Neural cell (in vitro differentiated cells): ENCODE data around the gene BICD1. TPM values are rescaled to one million over a fixed set of nuclear protein-coding genes. Genes with fewer than 3 reads are reported as not detected.
A peak's percentile ranks its signal among the peaks of the same experiment; 100 is the strongest.

Experiments
- H2AFZ ChIP-seq: fragments of 200-600, 300-800 bp; sonication (generic), shearing (Covaris generic); 2 replicates; pipeline ENCODE4 v1.6.0; 2014; ENCODE audit warnings: low read depth, mild to moderate bottlenecking, antibody characterized with exemption, low read length, moderate library complexity
- H3F3A ChIP-seq: fragments of 200-600 bp; shearing (Covaris generic); 2 replicates; pipeline ENCODE4 v1.6.1; 2016; ENCODE audit warnings: mild to moderate bottlenecking, moderate library complexity, mixed read lengths, antibody characterized with exemption, low read length; ENCODE audit not compliant: insufficient read depth, poor library complexity, severe bottlenecking
- H3K27ac ChIP-seq: fragments of 200-600, 300-800 bp; sonication (generic), shearing (Covaris generic); 2 replicates; pipeline ENCODE4 v1.5.1; 2014; ENCODE audit warnings: mild to moderate bottlenecking, low read length, moderate library complexity
- H3K27me3 ChIP-seq: fragments of 300-800, 200-600 bp; sonication (generic), shearing (Covaris generic); 2 replicates; pipeline ENCODE4 v1.6.0; 2014; ENCODE audit warnings: mild to moderate bottlenecking, low read depth, low read length, moderate library complexity; ENCODE audit not compliant: insufficient read depth
- H3K36me3 ChIP-seq: fragments of 300-800, 200-600 bp; sonication (generic), shearing (Covaris generic); 2 replicates; pipeline ENCODE4 v1.5.1; 2014; ENCODE audit warnings: mild to moderate bottlenecking, antibody characterized with exemption, low read length, moderate library complexity; ENCODE audit not compliant: insufficient read depth
- H3K4me2 ChIP-seq: fragments of 300-800, 200-600 bp; sonication (generic), shearing (Covaris generic); 2 replicates; pipeline ENCODE4 v1.6.0; 2014; ENCODE audit warnings: mild to moderate bottlenecking, low read length
- H3K4me3 ChIP-seq: fragments of 300-800, 200-600 bp; sonication (generic), shearing (Covaris generic); 2 replicates; pipeline ENCODE4 v1.5.1; 2014; ENCODE audit warnings: mild to moderate bottlenecking, low read length, moderate library complexity
- H3K79me2 ChIP-seq: fragments of 200-600 bp; shearing (Covaris generic); replicated peaks from 2 replicates; pipeline ENCODE4 v1.6.0; 2014; ENCODE audit warnings: mild to moderate bottlenecking, low read length, moderate library complexity; ENCODE audit not compliant: insufficient read depth
- H3K9ac ChIP-seq: fragments of 300-800, 200-600 bp; sonication (generic), shearing (Covaris generic); 2 replicates; pipeline ENCODE4 v1.6.1; 2016; ENCODE audit warnings: mild to moderate bottlenecking, low read length, mixed read lengths
- H3K9me2 ChIP-seq: fragments of 200-600 bp; shearing (Covaris generic); 2 replicates; pipeline ENCODE4 v1.6.1; 2016; ENCODE audit warnings: mild to moderate bottlenecking, low read length, mixed read lengths; ENCODE audit not compliant: insufficient read depth
- H3K9me3 ChIP-seq: fragments of 200-600, 300-800 bp; sonication (generic), shearing (Covaris generic); 2 replicates; pipeline ENCODE4 v1.6.1; 2016; ENCODE audit warnings: mild to moderate bottlenecking, mixed run types, low read length, moderate library complexity, mixed read lengths
- H4K20me1 ChIP-seq: fragments of 200-600 bp; shearing (Covaris generic); 2 replicates; pipeline ENCODE4 v1.6.1; 2016; ENCODE audit warnings: mild to moderate bottlenecking, mixed run types; ENCODE audit not compliant: insufficient read depth
- MXI1 ChIP-seq: fragments of 450-650 bp; conservative IDR thresholded peaks from 2 replicates; pipeline ENCODE4 v1.6.1; 2014; ENCODE audit warnings: antibody characterized with exemption, mild to moderate bottlenecking; ENCODE audit not compliant: poor library complexity, severe bottlenecking
- POLR2AphosphoS5 ChIP-seq: IDR thresholded peaks from 2 replicates; pipeline ENCODE4 v1.6.1; 2012
- RAD21 ChIP-seq: fragments of 450-650 bp; conservative IDR thresholded peaks from 2 replicates; pipeline ENCODE4 v1.6.1; 2014; ENCODE audit warnings: antibody characterized with exemption, mild to moderate bottlenecking, moderate library complexity
- SMC3 ChIP-seq: fragments of 450-650 bp; conservative IDR thresholded peaks from 2 replicates; pipeline ENCODE4 v1.6.1; 2014; ENCODE audit warnings: antibody characterized with exemption, mild to moderate bottlenecking, moderate library complexity; ENCODE audit not compliant: poor library complexity
- TAF1 ChIP-seq: IDR thresholded peaks from 2 replicates; pipeline ENCODE4 v1.6.1; 2012; ENCODE audit warnings: low read depth
- polyA plus RNA-seq: library from polyadenylated mRNA; depleted of rRNA; stranded (reverse); fragments of >200 nt; gene quantifications from 2 replicates; pipeline ENCODE4 v1.2.3, GENCODE V29; 2014
- TF ChIP-seq, protein P1 (sequence below): fragments of 450-650 bp; IDR thresholded peaks from 2 replicates; pipeline ENCODE4 v1.5.1; 2014; ENCODE audit warnings: antibody characterized with exemption, mild to moderate bottlenecking, moderate library complexity; ENCODE audit not compliant: poor library complexity, severe bottlenecking
- TF ChIP-seq, protein P2 (sequence below): IDR thresholded peaks from 2 replicates; pipeline ENCODE4 v1.6.1; 2012; ENCODE audit warnings: borderline replicate concordance

Gene BICD1
- polyA plus RNA-seq, 1 donor from 2014 or later: 41.1 TPM

DNA sequence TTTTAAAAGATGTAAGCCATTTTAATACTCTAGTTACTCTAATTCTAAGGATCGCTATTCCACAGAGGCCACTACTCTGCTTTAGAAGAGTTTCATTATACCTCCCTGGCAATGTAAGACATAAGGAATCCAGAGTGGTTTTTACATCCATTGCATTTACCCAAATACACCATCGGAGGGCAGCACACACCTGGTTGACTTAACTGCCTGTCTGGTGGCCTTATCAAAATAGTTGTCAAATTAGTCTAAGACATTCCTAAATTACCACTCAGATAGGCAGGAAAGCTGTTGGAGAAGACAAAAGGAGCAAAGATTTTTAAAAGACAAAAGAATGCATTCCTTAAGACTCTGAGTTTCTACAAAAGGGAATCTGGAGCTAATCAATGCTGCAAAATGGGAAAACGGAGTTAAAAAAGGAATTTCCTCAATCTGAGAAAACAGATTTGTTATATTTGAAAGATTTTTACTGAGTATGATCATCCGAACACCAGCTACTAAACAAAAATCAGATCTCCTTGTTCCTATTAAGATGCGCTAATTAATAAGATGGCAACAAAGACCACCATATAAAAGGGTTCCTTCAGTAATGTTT, 258.9 kb downstream of the BICD1 start:
- Histone ChIP-seq H3K27me3 (no peaks in the 10 kb centered on the region), H3K9me2 (no peaks in the 10 kb centered on the region), H2AFZ (no peak overlapping the region), H4K20me1 (no peaks in the 10 kb centered on the region), H3K79me2 (no peaks in the 10 kb centered on the region), H3F3A (no peaks in the 10 kb centered on the region), H3K9ac (no peak overlapping the region), H3K4me3 (no peak overlapping the region), H3K9me3 (no peaks in the 10 kb centered on the region), H3K36me3 (no peaks in the 10 kb centered on the region), H3K27ac (no peak overlapping the region), H3K4me2 (no peak overlapping the region)
- TF ChIP-seq, protein P1, sequence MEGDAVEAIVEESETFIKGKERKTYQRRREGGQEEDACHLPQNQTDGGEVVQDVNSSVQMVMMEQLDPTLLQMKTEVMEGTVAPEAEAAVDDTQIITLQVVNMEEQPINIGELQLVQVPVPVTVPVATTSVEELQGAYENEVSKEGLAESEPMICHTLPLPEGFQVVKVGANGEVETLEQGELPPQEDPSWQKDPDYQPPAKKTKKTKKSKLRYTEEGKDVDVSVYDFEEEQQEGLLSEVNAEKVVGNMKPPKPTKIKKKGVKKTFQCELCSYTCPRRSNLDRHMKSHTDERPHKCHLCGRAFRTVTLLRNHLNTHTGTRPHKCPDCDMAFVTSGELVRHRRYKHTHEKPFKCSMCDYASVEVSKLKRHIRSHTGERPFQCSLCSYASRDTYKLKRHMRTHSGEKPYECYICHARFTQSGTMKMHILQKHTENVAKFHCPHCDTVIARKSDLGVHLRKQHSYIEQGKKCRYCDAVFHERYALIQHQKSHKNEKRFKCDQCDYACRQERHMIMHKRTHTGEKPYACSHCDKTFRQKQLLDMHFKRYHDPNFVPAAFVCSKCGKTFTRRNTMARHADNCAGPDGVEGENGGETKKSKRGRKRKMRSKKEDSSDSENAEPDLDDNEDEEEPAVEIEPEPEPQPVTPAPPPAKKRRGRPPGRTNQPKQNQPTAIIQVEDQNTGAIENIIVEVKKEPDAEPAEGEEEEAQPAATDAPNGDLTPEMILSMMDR: peak; percentile 85
- TF ChIP-seq RAD21: peak; percentile 79
- peak; percentile 82 for TF ChIP-seq SMC3
- TF ChIP-seq, protein P2, sequence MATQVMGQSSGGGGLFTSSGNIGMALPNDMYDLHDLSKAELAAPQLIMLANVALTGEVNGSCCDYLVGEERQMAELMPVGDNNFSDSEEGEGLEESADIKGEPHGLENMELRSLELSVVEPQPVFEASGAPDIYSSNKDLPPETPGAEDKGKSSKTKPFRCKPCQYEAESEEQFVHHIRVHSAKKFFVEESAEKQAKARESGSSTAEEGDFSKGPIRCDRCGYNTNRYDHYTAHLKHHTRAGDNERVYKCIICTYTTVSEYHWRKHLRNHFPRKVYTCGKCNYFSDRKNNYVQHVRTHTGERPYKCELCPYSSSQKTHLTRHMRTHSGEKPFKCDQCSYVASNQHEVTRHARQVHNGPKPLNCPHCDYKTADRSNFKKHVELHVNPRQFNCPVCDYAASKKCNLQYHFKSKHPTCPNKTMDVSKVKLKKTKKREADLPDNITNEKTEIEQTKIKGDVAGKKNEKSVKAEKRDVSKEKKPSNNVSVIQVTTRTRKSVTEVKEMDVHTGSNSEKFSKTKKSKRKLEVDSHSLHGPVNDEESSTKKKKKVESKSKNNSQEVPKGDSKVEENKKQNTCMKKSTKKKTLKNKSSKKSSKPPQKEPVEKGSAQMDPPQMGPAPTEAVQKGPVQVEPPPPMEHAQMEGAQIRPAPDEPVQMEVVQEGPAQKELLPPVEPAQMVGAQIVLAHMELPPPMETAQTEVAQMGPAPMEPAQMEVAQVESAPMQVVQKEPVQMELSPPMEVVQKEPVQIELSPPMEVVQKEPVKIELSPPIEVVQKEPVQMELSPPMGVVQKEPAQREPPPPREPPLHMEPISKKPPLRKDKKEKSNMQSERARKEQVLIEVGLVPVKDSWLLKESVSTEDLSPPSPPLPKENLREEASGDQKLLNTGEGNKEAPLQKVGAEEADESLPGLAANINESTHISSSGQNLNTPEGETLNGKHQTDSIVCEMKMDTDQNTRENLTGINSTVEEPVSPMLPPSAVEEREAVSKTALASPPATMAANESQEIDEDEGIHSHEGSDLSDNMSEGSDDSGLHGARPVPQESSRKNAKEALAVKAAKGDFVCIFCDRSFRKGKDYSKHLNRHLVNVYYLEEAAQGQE: no peak
- no peak for TF ChIP-seq TAF1

DNA sequence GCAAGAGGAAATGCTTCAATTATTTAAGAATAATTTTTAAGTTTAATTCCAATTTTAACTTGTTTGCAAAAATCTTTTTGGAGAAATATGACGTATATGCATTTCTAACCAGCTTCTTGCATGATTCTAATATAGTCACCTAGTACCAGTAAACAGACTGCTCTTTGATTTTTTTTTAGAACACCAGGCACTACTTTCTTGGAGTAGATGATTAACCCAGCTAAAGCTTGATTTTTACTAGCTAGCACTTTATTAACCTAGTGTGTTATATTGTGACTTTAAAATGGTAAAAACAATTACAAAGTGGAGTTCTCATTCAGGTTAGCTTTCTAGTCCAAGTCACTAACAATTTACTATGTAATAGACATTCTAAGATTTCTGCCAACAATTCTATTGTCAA, 260.1 kb downstream of the BICD1 start:
- H3K27me3 ChIP-seq: no peaks in the 10 kb centered on the region
- no peaks in the 10 kb centered on the region for H3K9me2 ChIP-seq
- no peak overlapping the region for H3K4me3 ChIP-seq
- no peak overlapping the region for H3K27ac ChIP-seq
- no peak overlapping the region for H2AFZ ChIP-seq
- no peaks in the 10 kb centered on the region for H3K9me3 ChIP-seq
- no peaks in the 10 kb centered on the region for H3F3A ChIP-seq
- no peak overlapping the region for H3K9ac ChIP-seq
- no peaks in the 10 kb centered on the region for H3K36me3 ChIP-seq
- H3K79me2 ChIP-seq: no peaks in the 10 kb centered on the region
- TF ChIP-seq TAF1 (no peak), SMC3 (no peak), POLR2AphosphoS5 (no peak), RAD21 (no peak), MXI1 (no peak)
- TF ChIP-seq, protein P2: no peak
- TF ChIP-seq, protein P1: no peak
- H3K4me2 ChIP-seq: no peak overlapping the region
- no peaks in the 10 kb centered on the region for H4K20me1 ChIP-seq
